NT2/D1 (cell line): Measurements from ENCODE around the gene RUNX1.

ENCODE experiments used
- YY1 ChIP-seq: IDR thresholded peaks from 2 replicates; pipeline ENCODE4 v1.6.1; 2011; ENCODE audit not compliant: insufficient read length, insufficient read depth
- ZNF274 ChIP-seq: IDR thresholded peaks from 2 replicates; pipeline ENCODE4 v1.6.1; 2011; ENCODE audit warnings: mild to moderate bottlenecking, low read depth, low read length

- no peak for TF ChIP-seq ZNF274
- no peak for TF ChIP-seq YY1
These were observed 164.7 kb downstream of the RUNX1 start for GRCh38 chr21:34884346-34884929.
